HG03108 (cell line): Measurements from ENCODE around the gene FMO5.
A peak's percentile ranks its signal among the peaks of the same experiment; 100 is the strongest.

Experiments used
- ATAC-seq: cut with Tn5 transposase; IDR thresholded peaks from one replicate; pipeline ENCODE4 v1.9.1; 2021; ENCODE audit warnings: moderate library complexity; ENCODE audit not compliant: unreplicated experiment

FMO5 gene, protein sequence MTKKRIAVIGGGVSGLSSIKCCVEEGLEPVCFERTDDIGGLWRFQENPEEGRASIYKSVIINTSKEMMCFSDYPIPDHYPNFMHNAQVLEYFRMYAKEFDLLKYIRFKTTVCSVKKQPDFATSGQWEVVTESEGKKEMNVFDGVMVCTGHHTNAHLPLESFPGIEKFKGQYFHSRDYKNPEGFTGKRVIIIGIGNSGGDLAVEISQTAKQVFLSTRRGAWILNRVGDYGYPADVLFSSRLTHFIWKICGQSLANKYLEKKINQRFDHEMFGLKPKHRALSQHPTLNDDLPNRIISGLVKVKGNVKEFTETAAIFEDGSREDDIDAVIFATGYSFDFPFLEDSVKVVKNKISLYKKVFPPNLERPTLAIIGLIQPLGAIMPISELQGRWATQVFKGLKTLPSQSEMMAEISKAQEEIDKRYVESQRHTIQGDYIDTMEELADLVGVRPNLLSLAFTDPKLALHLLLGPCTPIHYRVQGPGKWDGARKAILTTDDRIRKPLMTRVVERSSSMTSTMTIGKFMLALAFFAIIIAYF

DNA sequence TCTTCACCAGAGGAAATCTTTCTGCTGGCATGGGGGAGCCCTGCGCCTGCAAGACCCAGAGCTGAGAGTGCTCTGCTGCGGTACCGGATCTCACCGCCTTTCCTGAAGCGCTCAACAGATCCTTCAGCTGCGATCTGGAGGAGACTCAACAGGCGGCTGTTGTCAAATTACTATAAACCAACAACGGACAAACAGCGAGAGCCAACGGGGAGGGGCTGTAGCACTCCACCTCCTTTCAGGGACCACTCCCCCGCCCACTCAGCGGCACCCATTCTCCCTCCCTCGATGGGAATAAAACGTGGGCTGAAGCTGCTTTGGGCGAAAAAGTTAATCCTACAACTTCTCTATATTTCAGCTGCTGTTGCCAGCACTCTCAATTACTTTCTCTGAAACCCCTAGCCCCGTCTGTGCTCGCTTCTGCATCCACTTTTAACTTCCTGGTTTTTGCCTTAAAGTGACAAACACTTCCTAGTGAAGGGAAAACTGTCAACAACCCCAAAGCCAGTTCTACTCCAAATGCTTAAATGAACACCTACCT is at the start of gene FMO5:
Gene FMO5, minus strand, starts transcription at position 147 of the 538 bp plus-strand sequence. CDS start 310 bp downstream, outside the sequence.
- peak; percentile 49 for ATAC-seq

DNA sequence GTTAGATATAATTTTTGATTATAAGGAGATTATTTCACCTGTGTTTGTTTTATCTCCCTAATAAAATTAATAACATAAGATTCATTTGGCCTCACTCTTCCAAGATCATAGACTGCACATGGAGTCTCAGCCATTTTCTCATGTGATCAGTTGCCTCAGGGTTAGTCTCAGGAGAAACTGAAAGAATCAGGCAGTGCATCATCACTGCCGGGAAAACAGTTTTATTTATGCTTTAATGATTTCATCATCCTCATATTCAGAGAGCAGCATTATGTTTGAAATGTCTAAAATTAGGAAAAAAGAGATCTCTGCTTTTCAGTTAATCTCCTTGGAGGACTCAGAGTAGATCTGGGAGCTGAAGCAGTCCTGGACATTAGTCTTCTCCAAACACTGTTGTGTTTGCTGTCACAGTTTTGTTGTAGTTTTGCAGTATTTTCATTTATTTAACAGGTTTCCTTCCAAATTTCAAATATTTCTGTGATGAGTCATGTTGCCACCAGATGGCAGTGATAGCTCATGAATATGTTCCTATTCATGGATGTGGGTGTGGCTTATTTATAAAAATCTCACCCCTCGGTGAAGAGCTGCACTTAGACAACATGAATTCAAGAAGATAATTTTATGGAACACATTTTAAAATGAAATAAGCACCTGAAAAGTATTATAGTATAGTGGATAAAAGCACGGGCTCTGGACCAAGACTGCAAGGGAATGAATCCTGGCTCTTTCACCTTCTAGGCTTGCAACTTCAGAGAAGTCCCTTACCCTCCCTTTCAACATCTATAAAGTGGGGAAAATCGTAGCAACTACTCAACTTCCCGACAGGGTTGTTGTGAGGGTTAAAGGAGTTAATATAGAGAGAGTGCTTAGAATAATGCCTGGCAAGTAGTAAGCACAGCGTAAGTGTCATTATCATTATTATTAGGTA is 48.5 kb upstream of the FMO5 start:
- no peak for ATAC-seq

DNA sequence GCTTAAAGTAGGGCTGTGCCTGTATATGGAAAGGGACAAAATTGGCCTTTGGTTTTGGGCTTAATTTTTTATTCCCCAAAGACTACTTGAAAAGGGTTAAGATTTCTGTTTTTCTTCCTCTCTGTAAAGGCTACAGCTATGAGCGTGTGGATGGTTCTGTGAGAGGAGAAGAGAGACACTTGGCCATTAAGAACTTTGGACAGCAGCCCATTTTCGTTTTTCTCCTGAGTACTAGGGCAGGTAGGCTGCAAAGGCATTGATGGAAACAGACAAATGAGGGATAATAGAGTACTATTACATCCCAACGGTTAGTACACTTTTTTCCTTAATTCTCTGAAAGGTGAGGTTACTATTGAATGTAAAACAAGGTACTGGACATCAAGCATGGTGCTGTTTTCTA is 46.9 kb upstream of the FMO5 start:
- no peak for ATAC-seq

DNA sequence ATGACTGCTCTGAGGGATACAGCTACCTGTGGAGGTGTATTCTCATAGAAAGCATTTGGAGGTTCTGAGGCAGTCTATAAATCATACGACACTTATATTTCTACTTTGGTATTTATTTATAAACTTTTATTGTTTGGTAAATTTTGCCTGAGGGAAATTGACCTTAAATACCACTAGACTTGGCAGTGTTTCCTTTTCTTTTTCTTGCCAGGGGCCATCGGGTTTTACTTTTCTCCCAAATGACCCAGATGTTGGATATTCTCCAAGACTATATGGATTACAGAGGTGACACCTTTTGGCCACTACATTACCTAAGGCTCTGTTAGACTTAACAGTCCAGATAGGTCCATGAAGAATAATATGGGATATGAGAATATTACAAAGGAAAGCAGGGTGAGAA is 45.6 kb upstream of the FMO5 start:
- no peak for ATAC-seq

DNA sequence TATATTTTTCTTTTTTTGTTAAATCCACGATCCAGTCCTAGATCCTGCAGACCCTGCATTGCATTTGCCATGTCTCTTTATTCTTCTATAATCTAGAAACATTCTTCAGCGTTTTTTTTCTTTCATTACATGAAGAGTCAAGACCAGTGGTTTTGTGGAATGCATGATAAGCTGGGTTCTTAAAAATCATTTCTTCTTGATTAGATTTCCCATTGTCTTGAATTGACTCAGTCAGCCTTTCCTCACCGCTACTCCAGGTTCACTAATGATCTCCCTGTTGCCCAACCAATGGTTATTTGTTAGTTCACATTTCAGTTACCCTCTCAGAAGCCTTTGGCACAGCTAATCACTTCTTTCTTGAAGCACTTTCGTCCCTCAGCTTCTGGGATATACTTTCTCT is 42.6 kb upstream of the FMO5 start:
- no peak for ATAC-seq

DNA sequence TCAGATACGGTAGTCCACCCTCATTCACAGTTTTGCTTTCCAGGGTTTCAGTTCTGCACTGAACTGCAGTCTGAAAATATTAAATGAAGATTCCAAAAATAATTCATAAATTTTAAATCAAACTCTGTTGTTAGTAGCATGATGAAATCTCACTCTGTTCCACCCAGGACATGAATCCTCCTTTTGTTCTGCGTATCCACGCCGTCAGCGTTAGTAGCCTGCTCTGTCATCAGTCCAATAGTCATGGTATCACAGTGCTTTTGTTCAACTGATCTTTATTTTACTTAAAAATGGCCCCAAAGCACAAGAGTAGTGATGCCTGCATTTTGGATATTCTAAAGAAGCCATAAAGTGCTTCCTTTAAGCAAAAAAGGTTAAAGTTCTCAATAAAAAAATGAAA is 41.2 kb upstream of the FMO5 start:
- no peak for ATAC-seq

DNA sequence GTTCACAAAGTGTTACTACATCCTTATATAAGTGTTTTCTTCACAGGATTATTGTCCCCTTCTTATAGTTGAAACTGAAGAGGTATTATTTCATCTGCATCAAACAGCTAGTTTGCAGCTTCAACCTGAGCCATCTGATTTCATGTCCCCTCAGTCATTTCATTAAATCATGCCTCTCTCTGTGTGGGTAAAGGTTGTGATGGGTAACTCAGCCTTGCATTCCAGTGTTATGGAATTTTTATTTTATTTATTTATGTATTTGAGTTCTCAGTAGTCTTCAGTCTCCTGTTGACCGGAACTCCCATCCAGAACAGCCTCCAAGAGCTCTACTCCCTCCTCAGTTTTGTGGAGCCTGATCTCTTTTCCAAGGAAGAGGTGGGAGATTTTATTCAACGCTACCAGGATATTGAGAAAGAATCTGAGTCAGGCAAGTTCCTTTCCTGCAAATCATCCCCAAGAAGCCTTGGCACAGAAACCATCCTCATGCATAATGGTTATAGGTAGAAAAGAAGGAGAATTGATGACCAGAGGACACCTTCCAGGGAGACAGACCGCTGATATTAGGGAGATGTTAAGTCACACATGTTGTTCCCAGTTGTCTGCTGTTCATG is 39.1 kb upstream of the FMO5 start:
- ATAC-seq, result no peak

DNA sequence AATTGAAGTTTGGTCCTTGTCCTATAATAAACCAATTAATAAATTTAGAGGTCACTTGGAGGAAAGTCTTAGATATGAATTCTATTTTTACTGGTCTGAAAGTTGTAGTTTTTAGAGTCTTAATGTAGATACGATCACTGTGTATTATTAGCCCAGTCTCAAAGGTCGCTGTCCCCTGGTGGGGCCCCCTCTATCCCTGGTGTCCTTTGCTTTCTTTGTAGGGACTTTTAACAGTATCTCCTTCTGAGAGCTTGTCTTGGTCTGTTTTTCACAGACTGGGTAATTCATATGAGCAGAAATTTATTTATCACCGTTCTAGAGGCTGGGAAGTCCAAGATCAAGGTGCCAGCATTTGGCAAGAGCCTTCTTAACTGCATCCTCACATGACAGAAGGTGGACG is 35.8 kb upstream of the FMO5 start:
- ATAC-seq, result no peak

DNA sequence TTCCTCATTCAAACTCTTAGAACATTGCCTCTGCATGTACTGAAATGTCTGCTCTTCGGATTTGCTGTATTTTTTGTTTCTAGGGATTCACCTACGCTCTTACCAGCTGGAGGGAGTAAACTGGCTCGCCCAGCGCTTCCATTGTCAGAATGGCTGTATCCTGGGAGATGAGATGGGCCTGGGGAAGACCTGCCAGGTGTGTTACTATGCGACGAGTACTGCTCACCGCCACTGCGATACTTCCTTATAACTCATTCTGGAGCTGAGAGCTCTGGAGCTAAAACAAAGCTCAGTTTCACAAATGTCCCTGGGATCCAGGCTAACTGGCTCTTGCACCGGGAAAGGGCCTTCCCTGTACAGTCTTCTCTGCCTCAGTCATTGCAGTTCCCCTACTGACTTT is 27.4 kb upstream of the FMO5 start:
- ATAC-seq, result no peak

DNA sequence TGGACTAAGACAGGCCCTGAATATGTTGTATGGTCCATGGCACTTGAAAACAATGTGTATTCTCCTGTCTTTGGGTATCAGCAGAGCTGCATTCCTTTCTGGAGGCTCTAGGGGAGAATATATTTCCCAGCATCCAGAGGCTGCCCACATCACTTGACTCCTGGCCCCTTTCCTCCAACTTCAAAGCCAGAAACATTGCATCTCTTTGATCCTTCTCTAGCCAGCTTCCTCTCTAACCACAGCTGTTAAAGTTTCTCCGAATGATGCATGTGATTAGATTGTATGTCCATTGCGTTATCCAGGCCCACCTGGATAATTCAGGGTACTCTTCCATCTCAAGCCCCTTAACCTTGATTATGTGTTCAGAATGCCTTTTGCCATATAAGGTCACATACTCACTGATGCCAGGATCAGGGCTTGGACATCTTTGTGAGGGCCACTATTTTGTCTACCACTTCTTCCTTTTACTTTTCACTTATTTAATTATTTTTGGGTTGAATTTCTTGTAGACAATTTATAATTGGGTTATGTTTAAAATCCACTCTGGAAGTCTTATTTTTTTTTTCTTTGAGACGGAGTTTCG is 22.6 kb upstream of the FMO5 start:
- ATAC-seq, result no peak

DNA sequence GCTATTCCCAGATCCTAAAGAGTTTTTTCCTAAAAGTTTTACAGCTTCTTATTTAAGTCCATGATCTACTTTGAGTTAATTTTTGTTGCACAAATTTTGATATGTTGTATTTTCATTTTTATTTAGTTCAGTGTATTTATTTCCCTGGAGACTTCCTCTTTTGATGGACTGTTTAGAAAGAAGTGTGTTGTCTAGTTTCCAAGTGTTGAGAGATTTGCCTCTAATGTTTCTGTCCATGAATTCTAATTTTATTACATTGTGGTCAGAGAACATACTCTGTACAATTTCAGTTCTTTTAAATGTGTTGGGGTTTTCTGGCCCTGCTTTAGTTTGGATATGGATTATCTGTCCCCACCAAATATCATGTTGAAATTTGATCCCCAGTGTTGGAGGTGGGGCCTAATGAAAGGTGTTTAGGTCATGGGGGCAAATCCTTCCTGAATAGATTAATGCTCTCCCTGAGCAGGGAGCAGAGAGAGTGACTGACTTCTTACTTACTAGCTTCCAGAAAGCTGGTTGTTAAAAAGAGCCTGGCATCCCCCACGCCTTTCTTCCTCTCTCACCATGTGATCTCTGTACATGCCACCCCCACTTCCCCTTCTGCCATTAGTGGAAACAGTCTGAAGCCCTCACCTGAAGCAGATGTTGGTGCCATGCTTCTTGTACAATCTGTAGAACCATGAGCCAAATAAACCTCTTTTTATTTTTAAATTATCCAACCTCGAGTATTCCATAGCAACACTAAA is 21.9 kb upstream of the FMO5 start:
- no peak for ATAC-seq

DNA sequence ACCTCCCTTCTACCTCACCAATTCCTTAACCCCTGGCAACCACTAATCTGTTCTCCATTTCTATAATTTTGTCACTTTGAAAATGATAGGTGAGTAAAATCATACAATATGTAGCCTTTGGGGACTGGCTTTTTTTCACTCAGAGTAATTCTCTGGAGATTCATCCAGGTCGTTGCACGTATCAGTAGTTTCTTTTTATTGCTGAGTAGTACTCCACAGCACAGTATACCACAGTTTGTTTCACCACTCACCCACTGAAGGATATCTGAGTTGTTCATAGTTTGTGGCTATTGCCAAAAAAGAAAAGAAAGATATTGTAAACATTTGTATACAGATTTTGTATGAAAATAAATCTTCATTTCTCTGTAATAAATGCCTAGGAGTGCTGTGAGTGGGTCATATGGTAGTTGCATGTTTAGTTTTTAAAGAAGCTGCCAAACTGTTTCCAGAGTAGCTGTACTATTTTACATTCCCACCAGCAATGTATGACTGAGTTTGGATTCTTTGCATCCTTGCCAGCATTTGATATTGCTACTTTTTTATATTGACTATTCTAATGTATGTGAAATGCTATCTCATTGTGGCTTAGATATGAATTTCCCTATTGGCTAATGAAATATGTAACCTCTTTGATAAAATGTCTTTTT is 21.0 kb upstream of the FMO5 start:
- ATAC-seq, result no peak

DNA sequence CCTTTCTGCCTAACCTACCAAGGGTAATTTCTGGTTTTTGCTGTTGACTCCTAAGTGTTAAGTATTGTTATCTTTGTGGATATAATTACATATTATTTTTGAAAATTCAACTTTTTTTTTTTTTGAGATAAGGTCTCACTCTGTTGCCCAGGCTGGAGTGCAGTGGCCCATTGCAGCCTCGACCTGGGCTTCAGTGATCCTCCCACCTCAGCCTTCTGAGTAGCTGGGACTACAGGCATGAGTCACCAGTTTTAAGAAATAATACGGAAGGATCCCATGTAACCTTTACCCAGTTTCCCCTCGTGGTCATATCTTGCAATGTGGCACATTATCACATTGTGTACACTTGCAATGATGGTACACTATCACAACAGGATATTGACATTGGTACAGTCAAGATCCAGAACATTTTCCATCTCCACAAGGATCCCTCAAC is 20.5 kb upstream of the FMO5 start:
- no peak for ATAC-seq

DNA sequence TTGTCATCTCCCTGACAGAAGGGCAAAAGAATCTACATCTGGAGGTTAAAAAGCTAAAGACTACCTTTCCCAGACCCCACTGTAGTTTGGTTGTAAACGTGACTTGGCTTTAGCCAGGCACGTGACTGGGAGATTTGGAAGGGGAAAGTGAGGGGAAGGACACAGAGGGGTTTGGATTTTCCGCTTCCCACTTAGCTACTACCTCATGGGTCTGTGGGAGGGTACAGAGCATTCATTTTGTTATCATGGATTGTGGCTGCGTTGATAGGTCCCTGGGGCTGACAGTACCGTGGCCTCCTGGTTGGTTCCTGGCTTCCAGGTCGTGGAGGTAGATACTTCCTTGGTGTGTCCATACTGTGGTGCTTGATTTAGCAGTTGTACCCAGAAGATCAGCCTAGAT is 20.0 kb upstream of the FMO5 start:
- ATAC-seq, result no peak

DNA sequence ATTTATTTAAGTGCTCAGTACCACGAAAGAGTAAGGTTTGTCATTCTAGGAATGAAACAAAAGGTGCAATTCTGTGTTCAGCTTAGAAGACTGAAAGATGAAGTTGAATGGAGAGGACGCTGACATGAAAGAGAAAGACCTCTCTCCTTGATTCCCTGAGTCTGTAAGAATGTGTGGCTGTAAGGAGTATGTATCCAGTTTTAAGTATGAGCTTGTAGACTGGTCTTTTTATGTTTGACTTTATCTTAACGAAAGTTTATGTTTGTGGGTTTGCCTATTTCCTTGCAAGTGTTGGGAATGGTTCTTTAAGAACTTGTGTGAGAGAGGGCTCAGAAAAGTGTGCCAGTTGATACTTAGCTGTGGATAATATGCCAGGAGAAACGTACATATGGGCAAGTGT is 18.7 kb upstream of the FMO5 start:
- no peak for ATAC-seq

DNA sequence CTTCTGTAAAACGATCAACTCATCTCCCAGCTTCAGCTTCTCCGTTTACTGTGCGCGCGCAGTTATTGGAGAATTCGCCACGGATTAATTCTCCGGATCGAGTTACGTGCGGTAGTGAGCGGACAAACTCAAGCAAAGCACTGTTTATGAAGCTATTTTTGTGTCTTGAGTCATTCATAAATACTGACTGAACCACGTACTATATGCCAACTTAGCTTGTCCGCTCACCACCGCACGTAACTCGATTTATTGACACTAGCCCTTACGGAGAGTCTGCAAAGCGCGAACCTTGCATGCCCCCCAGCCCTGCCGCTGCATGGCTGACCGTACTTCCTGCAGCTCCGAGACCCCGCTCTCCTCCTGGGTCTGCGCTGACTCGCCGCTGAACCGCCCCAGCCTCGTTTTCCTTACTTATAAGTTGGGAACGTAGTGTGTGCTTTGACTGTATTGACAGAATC is 18.1 kb upstream of the FMO5 start:
- peak; percentile 24 for ATAC-seq

DNA sequence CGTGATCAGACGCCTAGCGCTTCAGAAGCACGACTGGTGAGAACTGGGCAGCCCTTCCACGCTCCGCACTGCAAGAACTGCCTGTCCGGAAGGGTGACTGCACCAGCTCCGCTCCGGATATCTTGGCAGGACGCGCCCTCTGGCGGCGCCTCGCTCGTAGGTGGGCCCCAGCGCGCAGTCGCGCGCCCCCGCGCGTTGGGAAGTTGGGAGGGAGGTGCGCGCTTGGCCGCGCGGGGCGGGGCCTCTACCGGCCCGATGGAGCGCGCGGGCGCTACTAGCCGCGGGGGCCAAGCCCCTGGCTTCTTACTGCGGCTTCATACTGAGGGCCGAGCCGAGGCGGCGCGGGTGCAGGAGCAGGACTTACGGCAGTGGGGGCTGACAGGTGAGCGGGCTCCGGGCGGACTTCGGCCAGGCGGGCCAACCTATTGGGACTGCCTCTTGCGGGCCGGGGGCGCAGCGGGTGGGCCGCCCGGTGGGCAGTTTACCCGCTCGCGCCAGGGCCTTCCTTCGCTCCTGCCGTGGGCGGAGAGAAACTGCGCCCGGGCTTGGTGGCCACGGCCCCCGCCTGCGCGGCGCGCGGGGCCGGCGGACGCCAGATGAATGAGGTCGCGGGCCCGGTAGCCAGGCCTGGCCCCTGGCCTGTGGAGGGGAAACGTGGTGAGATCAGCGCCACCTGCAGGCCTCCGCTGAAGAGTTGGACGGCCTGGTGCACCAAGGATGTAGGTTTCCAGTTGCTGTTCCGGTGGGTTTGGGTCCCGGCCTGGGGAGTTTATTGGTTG is 17.5 kb upstream of the FMO5 start, which contains the start of gene CHD1L:
Gene CHD1L, plus strand, starts transcription at position 236 of the 779 bp plus-strand sequence. Its CDS starts 20 bp downstream, at position 256.
- peak; percentile 83 for ATAC-seq

DNA sequence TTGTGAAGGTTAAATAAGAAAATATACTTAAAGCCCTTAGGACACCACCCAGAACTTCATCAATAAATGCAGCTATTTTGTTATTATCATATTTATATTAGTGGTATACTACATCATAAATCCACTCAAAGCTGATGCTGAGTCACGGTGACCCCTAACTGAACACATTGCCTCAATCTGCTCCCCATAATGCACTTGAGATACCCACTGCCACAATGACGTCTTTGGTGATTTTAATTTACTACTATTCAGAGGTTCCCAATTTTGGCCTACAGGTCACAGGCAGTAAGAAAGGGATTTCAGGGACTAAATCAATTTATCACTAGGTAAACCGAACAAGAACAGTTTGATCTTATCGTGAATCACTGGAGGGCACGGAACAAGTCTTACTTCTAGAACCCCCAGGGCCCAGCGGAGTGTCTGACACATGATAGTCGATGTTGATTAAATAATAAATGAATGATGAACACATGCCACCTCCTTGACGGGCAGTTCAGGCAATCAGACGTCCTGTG is 16.9 kb upstream of the FMO5 start:
- ATAC-seq, result no peak
